Gastroesophageal sphincter (tissue), 3 donors: ENCODE measurements around the gene KPNA1.

Source experiments
- CTCF ChIP-seq, 4 experiments: fragments of 200-600 bp in 2 of 4; fragments of 450-650 bp in 2 of 4; sonication (generic) in 1 of 4; IDR thresholded peaks; one replicate each; pipeline ENCODE4 v1.5.1; 2017 to 2019; ENCODE audit warnings: antibody characterized with exemption in 4 of 4, mild to moderate bottlenecking in 2 of 4, moderate library complexity in 2 of 4
- EP300 ChIP-seq: sonication (generic); formaldehyde crosslinking; IDR thresholded peaks from one replicate; pipeline ENCODE4 v1.6.1; 2017; ENCODE audit warnings: antibody characterized with exemption, mild to moderate bottlenecking

DNA sequence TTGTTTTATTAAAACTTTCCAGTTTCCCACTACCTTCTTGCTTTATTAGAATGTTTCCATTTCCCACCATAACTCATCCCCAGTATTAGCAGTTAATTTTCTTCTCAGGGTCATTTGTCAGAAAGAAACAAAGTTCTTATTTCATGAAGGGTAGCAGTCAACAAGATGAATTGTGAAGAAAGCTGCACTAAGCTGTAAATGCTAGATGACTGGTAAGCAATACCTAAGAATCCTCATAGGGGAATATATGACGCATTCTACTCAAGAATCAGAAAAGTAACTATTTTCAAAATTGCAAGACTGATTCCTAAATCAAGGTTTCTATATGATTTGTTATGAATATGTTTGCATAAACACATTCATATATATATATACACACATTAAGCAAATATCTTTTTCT is 50.1 kb downstream of the KPNA1 start:
- TF ChIP-seq CTCF (IDR thresholded peaks at IDR 0.05), result no peak
- TF ChIP-seq EP300, result no peak
